Measurements from ENCODE around the gene ATF7IP2. TPM values are rescaled to one million over a fixed set of nuclear protein-coding genes. Genes with fewer than 3 reads are reported as not detected.

The ATF7IP2 gene
- total RNA-seq, 3 donors from 2014 or later = 8.5 to 10.4 (median 9.4) TPM

DNA sequence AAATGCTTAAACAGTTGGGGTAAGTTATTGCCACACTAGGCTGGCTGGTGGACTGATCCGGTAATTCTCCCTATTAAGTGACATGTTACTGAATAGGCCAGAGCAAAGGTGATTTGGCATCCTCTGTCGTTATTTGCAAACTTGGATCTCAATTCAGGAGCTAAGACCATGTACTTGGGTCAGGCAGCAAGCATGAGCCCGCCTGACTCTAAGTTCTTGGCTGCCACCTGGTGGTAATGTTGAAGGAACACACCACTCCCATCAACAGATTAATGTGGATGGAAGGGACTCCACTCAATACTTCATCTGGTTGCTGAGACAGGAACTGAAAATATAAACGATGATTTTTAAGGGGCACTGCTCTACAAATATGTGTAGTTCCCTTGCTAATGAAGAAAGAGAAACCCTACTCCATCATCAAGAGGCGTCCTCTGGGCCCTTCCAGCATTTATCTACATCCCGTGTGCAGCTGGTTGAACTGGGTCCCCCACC is 123.7 kb downstream of the ATF7IP2 start:
- DNase-seq (ENCODE audit: low spot score in 2 of 2) = peak in 1 of 2 donors; percentile 31
- TF ChIP-seq POLR2A (IDR thresholded peaks at IDR 0.05) = no peak
- TF ChIP-seq, protein P1, sequence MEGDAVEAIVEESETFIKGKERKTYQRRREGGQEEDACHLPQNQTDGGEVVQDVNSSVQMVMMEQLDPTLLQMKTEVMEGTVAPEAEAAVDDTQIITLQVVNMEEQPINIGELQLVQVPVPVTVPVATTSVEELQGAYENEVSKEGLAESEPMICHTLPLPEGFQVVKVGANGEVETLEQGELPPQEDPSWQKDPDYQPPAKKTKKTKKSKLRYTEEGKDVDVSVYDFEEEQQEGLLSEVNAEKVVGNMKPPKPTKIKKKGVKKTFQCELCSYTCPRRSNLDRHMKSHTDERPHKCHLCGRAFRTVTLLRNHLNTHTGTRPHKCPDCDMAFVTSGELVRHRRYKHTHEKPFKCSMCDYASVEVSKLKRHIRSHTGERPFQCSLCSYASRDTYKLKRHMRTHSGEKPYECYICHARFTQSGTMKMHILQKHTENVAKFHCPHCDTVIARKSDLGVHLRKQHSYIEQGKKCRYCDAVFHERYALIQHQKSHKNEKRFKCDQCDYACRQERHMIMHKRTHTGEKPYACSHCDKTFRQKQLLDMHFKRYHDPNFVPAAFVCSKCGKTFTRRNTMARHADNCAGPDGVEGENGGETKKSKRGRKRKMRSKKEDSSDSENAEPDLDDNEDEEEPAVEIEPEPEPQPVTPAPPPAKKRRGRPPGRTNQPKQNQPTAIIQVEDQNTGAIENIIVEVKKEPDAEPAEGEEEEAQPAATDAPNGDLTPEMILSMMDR (IDR thresholded peaks at IDR 0.05) = peak in 2 of 3 donors; percentile 79 to 80

DNA sequence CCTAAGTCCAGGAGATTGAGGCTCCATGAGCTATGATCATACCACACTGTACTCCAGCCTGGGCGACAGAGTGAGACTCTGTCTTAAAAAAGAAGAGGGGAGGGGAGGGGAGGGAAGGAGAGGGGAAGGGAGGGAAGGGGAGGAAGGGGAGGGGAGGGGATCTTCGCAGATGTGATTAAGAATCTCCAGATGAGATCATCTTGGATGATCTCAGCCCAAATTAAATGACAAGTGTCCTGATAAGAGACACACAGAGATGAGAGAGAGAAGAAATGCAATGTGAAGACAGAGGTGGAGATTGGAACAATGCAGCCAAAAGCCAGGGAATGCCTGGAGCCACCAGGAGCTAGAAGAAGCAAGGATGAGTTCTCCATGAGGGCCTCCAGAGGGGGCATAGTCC is 124.4 kb downstream of the ATF7IP2 start:
- Histone ChIP-seq H3K4me1 (no peaks in the 10 kb centered on the region), H3K27ac (no peak overlapping the region), H3K27me3 (no peaks in the 10 kb centered on the region), H3K9me3 (no peaks in the 10 kb centered on the region), H3K4me3 (no peak overlapping the region), H3K36me3 (no peaks in the 10 kb centered on the region)
- no peak for DNase-seq (ENCODE audit: low spot score in 2 of 2)
- TF ChIP-seq POLR2A (IDR thresholded peaks at IDR 0.05) (no peak), POLR2AphosphoS5 (IDR thresholded peaks at IDR 0.05) (no peak)
- TF ChIP-seq, protein P1 (IDR thresholded peaks at IDR 0.05) = no peak
- intact Hi-C loops (cut with DNase I; ENCODE audit: low total_unique reads) = loop anchor here (5.0 kb wide), 2 partner anchors 227 to 253 kb away; no protein-coding TSS in a partner anchor

More for the DNA sequence above, 123.7 kb downstream of the ATF7IP2 start:
- no peak overlapping the region for H3K4me3 ChIP-seq
- intact Hi-C loops (cut with DNase I; ENCODE audit: low total_unique reads) = loop anchor here (5.0 kb wide), 2 partner anchors 228 to 252 kb away; no protein-coding TSS in a partner anchor
- H3K27ac ChIP-seq = no peak overlapping the region
- H3K27me3 ChIP-seq = no peaks in the 10 kb centered on the region
- no peaks in the 10 kb centered on the region for H3K9me3 ChIP-seq
- no peaks in the 10 kb centered on the region for H3K36me3 ChIP-seq
- H3K4me1 ChIP-seq = no peaks in the 10 kb centered on the region

DNA sequence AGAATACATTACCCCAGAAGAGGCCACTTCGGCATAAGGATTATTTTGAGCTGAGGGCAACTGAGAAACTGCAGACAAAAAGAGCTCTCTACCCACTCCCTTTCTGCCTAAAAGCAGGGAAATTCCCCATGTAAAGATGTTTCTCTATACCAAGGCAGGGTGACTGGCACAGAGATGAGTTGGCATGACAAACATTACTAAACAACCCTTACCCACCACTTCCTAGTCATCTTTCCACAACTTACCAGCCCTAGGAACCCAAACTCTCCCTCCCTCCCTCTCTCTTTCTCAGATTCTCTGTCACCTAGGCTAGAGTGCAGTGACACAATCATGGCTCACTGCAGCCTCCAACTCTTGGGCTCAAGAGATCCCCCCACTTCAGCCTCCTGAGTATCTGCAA is 126.0 kb downstream of the ATF7IP2 start:
- intact Hi-C loops (cut with DNase I; ENCODE audit: low total_unique reads) = loop anchor here (5.0 kb wide), 2 partner anchors 225 to 255 kb away; no protein-coding TSS in a partner anchor
- no peaks in the 10 kb centered on the region for H3K36me3 ChIP-seq
- no peaks in the 10 kb centered on the region for H3K9me3 ChIP-seq
- H3K27me3 ChIP-seq = no peaks in the 10 kb centered on the region
- H3K27ac ChIP-seq = no peak overlapping the region
- no peaks in the 10 kb centered on the region for H3K4me1 ChIP-seq
- no peak for DNase-seq (ENCODE audit: low spot score in 2 of 2)
- H3K4me3 ChIP-seq = no peak overlapping the region
- no peak for TF ChIP-seq POLR2A (IDR thresholded peaks at IDR 0.05)
- TF ChIP-seq, protein P1 (IDR thresholded peaks at IDR 0.05) = no peak
- no peak for TF ChIP-seq POLR2AphosphoS5 (IDR thresholded peaks at IDR 0.05)

DNA sequence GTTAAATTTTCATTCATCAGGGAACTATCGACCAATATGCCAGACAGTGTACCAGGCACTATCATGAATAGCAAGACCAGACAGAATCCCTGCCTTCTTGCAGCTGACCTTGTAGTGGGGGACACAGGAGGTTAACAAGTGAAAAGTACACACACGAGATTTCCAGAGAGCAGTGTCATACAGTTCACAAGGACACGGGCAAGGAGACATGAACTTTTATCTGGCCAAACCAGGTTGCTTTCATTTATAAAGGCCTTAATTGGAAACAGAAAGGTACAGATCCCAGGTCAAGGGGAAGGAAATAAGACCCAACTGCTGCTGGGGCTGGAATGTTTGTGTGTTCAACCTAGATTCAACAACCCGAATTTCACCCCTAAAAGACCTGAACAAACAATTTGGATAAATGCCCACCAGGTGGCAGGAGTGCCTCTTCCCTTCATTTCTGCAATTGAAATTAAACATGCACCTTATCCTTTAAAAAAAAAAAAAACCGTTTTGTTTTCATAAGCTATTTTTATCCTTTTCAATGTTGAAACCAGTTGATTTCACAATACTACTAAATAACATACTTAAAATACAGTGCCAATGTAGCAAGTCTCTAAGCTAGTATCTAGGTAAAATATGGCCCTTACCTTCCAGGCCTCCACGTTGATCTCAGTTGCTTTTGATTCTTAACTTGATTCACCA is 128.7 kb downstream of the ATF7IP2 start:
- DNase-seq (ENCODE audit: low spot score in 2 of 2) = peak in 1 of 2 donors; percentile 55
- TF ChIP-seq, protein P1 (IDR thresholded peaks at IDR 0.05) = peak; percentile 75 to 80 (median 79)
- peak in 1 of 3 donors; percentile 35 for TF ChIP-seq POLR2AphosphoS5 (IDR thresholded peaks at IDR 0.05)
- TF ChIP-seq POLR2A (IDR thresholded peaks at IDR 0.05) = no peak
- Histone ChIP-seq H3K4me1 (no peaks in the 10 kb centered on the region), H3K9me3 (no peaks in the 10 kb centered on the region), H3K36me3 (no peaks in the 10 kb centered on the region), H3K4me3 (no peak overlapping the region), H3K27ac (peak overlapping the region; percentile 62 to 81), H3K27me3 (no peaks in the 10 kb centered on the region)
- intact Hi-C loops (cut with DNase I; ENCODE audit: low total_unique reads) = loop anchor here (5.0 kb wide), 2 partner anchors 223 to 257 kb away; no protein-coding TSS in a partner anchor

DNA sequence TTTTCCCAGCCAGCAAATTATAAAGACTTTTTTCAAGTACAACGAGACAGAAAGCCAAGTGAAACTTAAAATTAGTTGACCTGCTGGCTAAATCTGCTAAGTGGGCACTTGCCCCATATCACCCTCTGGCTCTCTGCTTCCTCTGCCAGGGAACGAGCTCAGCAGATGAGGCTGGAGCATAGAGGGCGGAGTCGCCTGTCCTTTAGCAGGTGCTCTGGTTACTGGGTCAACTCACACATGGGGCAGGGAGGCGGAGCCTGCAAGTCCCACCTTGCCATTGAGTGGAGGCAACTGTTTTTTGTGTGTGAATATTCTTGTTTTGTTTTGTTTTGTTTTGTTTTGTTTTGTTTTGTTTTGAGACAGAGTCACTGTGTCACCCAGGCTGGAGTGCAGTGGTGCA is 132.0 kb downstream of the ATF7IP2 start:
- no peaks in the 10 kb centered on the region for H3K36me3 ChIP-seq
- no peak for DNase-seq (ENCODE audit: low spot score in 2 of 2)
- H3K27me3 ChIP-seq = no peaks in the 10 kb centered on the region
- no peaks in the 10 kb centered on the region for H3K9me3 ChIP-seq
- no peaks in the 10 kb centered on the region for H3K4me1 ChIP-seq
- TF ChIP-seq, protein P1 (IDR thresholded peaks at IDR 0.05) = no peak
- TF ChIP-seq POLR2A (IDR thresholded peaks at IDR 0.05) (no peak), POLR2AphosphoS5 (IDR thresholded peaks at IDR 0.05) (no peak)
- no peak overlapping the region for H3K4me3 ChIP-seq
- intact Hi-C loops (cut with DNase I; ENCODE audit: low total_unique reads) = no loop called here
- H3K27ac ChIP-seq = no peak overlapping the region

Data from breast epithelium (tissue), 4 donors.